ENCODE measurements around the gene RRP12.

RRP12 gene

DNA sequence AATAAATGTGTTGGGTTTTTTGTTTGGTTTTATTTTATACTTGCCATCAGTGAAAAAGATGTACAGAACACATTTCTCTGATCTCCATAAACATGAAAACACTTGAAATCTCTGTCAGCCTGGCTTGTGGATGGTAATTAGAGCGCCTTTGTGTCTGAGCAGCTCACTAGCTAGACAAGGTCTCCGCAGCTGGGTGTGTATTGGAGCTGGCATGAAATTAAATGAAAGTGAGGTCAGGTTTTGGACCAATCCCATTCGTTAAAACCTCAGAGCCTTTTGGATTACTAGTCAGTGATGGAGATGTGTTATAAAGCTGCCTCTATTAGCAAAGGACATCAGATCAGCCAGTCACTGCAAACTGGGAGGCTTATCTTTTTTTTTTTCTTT lies 79.3 kb downstream of the RRP12 start:
- no peak overlapping the region for H3K4me3 ChIP-seq (ENCODE audit: low read depth, low read length)
- no peak for DNase-seq (ENCODE audit: low read depth)

DNA sequence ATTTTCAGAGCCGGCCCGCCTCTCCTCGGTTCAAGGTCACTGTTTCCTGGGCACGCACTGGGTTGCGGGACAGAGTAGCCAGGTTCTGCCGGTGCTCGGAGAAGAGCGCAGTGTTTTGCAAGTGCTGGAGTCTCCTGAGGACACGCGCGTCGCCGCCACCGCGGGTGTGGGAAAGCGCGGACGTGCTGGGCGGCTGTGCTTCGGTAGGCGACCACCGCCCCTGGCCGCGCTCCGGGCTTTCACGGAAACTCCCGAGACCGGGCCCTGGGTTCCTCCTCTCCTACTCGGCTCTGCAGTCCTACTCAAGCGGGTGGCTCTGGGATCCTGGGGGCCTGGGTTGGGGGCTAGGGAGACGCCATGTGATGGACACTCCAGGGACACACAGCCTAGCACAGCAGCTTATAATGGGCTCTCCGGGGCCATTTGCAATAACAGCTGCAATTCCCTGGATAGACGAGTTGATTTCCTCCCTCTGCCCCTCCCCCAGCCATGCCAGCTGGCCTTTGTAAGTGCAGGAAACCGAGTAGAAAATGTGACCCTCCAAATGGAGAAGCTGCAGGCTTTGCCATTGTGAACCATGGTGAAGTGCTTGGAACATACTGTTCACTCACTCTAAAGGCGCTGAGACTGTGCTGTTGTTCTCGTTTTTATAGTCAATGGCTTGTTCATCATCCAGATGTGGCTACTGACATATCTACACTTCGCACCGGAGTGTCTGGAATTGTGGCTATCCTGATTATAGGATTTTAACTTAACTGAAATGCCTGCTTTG lies 79.9 kb downstream of the RRP12 start:
- no peak for DNase-seq (ENCODE audit: low read depth)
- no peak overlapping the region for H3K4me3 ChIP-seq (ENCODE audit: low read depth, low read length)

DNA sequence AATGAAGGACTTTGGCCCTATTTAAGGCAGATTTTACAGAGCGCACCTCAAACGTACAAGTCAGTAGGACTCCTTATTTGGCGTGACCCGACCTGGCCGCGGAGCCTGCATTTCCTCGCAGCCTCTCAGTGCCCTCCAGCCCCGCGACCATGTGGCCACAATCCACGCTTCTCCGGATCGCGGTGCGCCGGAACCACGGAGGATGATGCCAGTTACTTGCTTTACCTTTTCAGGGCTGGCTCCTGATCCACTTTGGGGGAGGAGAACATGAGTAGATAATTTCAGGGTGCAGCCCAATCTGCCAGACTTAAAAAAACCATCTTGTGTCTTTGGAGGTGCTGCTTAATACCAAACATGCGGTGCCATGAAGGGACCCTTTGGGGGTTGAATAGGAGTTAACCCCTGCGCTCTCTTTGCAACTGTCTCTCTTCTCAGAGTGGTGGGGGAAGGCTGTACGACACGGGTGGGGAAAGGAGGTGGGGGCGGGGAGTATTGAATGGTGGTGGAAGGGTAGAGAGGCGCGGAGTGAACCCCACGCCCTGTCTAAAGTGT lies 80.6 kb downstream of the RRP12 start:
- no peak for DNase-seq (ENCODE audit: low read depth)

DNA sequence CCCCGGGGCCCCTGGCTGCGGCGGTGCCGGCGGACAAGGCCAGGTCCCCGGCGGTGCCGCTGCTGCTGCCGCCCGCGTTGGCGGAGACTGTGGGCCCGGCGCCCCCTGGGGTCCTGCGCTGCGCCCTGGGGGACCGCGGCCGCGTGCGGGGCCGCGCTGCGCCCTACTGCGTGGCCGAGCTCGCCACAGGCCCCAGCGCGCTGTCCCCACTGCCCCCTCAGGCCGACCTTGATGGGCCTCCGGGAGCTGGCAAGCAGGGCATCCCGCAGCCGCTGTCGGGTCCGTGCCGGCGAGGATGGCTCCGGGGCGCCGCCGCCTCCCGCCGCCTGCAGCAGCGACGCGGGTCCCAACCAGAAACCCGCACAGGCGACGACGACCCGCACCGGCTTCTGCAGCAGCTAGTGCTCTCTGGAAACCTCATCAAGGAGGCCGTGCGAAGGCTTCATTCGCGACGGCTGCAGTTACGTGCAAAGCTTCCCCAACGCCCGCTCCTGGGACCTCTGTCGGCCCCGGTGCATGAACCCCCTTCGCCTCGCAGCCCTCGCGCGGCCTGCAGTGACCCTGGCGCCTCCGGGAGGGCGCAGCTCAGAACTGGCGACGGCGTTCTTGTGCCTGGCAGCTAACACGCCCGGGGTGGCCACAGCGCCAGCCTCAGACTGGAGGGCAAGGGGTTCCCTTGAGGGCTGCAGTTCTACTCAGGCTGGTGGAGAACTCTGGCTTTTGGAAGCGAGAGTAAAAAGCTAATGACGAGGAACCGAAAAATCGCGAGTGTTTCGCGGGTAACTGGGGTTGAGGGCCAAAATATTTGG lies 81.3 kb downstream of the RRP12 start:
- H3K4me3 ChIP-seq (ENCODE audit: low read depth, low read length): peak overlapping the region; percentile 67
- no peak for DNase-seq (ENCODE audit: low read depth)

More for the DNA sequence above, 80.6 kb downstream of the RRP12 start:
- H3K4me3 ChIP-seq (ENCODE audit: low read depth, low read length): no peak overlapping the region

DNA sequence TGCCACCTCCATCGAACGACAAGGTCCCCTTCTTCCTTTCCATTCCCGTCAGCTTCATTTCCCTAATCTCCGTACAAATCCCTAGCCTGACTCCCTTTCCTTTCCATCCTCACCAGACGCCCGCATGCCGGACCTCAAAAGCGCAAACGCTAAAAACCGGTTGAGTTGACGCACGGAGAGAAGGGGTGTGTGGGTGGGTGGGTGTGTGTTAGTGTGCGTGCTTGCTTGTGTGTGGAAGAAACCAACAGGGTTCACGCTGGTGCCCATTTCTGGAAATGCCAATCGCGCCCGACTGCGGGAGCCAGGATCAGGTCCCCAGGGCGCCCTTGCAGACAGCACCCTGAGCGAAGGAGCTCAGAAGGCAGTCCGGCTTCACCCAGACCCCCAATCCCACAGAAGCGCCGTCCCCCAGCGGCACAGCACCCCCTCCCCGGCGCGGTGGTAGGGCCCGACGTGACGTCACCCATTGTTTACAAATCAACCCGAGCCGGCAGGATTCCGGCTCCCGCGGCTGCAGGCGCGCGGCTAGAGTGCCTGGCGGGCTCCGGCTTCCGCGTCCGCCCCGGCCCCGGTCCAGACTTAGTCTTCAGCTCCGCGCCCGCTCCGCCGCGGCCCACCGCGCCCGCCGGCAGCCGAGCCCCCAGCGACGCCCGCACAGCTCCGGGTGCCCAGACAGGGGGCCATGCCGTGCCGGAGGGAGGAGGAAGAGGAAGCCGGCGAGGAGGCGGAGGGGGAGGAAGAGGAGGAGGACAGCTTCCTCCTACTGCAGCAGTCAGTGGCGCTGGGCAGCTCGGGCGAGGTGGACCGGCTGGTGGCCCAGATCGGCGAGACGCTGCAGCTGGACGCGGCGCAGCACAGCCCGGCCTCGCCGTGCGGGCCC lies 82.1 kb downstream of the RRP12 start, which contains the start of gene FRAT1:
Gene FRAT1, plus strand, starts transcription at position 500 of the 880 bp plus-strand sequence. Its CDS starts 183 bp downstream, at position 683.
- H3K4me3 ChIP-seq (ENCODE audit: low read depth, low read length): peak within 1 kb of the TSS; percentile 67

DNA sequence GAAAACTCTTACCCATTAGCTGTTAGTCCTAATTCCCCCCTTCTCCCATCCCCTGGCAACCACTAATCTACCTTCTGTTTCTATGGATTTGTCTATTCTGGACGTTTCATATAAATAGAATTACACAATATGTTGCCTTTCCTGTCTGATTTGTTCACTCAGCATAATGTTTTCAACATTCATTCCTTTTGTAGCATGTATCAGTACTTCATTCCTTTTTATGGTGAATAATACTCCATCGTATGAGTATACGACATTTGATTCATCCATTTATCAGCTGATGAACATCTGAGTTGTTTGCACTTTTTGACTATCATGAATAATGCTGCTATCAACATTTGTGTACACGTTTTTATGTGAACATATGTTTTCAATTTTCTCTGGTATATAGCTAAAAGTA lies 86.5 kb downstream of the RRP12 start:
- DNase-seq (ENCODE audit: low read depth): no peak
- H3K4me3 ChIP-seq (ENCODE audit: low read depth, low read length): no peak overlapping the region

More for the DNA sequence above, 82.1 kb downstream of the RRP12 start, which contains the start of gene FRAT1:
- DNase-seq (ENCODE audit: low read depth): peak; percentile 78

DNA sequence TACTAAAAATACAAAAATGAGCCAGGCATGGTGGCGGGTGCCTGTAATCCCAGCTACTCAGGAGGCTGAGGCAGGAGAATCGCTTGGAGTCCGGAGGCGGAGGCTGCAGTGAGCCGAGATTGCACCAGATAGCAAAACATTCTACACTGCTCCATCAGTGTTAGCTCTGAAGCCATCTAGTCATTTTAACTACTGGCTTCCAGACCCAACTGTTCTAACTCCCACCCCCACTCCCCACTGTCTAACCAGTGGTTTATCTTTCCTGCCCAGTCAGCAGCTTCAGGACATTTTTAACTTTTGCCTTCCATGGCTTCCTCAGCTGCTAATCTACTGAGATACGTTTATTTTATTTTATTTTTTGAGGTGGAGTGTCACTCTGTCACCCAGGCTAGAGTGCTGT lies 88.2 kb downstream of the RRP12 start:
- no peak overlapping the region for H3K4me3 ChIP-seq (ENCODE audit: low read depth, low read length)
- DNase-seq (ENCODE audit: low read depth): no peak

DNA sequence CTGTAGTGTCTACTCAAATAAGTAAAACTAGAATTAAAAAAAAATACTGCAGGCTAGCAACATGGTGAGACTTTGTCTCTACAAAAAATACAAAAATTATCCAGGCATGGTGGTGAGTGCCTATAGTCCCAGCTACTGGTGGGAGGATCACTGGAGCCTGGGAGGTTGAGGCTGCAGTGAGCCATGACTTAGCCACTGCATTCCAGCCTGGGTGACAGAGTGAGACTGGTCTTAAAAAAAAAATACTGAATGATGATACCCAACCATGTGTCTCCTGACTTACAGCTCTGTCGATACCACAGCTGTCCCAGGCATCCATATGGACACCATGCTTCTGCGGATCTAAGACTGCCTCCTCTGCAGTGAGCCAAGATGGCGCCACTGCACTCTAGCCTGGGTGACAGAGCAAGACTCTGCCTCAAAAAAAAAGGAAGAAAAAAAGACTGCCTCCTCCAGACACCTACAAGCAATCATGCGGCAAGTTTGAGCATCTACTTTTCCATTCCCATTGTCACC lies 90.0 kb downstream of the RRP12 start:
- H3K4me3 ChIP-seq (ENCODE audit: low read depth, low read length): no peak overlapping the region
- DNase-seq (ENCODE audit: low read depth): no peak

DNA sequence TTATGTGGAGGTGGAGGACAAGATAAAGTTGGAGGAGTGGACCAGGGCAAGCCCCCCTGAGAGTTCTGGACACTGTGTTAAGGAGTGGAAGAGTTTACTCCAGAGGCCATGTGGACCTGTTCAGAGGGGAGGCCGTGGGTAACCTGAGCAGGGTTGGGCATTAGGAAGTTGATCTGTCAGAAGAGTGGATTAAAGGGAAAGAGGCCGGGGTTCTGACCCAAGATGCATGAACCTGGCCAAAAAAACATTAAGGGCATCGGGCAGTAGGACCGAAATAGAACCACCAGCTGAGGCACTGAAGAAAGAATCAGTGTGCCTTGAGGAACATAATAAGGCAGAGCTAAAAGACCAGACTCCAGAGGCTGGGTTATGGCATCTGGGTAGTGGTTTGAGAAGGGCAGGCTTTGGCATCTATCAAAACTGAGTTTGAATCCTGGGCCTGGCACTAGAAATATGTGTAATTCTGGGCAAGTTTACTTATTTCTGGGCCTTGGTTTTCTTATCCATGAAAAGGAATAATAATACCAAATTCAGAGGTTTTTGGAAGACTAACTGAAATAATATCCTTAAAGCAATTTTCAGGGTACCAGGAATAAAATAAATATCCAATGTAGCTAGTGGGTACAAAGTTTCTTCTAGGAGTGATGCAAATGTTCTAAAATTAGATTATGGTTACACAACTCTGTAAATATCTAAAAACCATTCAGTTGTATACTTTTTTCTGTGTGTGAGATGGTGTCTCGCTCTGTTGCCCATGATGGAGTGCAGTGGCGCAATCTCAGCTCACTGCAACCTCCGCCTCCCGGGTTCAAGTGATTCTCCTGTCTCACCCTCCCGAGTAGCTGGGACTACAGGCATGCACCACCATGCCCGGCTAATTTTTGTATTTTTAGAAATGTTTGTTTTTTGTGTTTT lies 93.0 kb downstream of the RRP12 start:
- DNase-seq (ENCODE audit: low read depth): no peak
- no peak overlapping the region for H3K4me3 ChIP-seq (ENCODE audit: low read depth, low read length)

DNA sequence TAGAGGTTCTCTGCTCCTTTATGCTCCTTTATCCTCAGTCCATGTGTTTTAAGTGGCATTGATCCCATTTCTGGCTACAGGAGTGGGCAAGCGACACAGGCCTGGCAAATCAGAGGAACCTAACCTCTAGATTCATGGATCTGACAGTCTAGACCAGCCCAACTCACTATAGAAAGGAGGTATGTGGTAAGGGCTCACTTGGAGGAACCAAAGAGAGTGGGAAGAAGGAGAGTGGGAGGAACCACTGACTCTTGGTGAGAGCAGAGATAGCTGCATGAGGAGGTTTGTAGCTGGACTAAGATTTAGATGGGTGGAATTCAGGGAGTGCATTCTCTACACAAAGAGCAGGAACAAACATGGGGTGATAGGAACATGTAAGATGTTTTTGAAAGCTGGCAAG lies 93.7 kb downstream of the RRP12 start:
- DNase-seq (ENCODE audit: low read depth): no peak
- no peak overlapping the region for H3K4me3 ChIP-seq (ENCODE audit: low read depth, low read length)

All from skeletal muscle cell (primary cell).